Transverse colon (tissue), 4 donors: ENCODE measurements around the gene WDR47.

ENCODE experiments used
- CTCF ChIP-seq, 5 experiments: fragments of 200-600 bp in 3 of 5; fragments of 450-650 bp in 2 of 5; sonication (generic) in 3 of 5; IDR thresholded peaks; 1 replicate in 2 of 5; 2 replicates in 3 of 5; pipeline ENCODE4 v1.5.1; 2016 to 2017; ENCODE audit warnings: antibody characterized with exemption in 5 of 5, inconsistent platforms in 3 of 5, mild to moderate bottlenecking in 2 of 5, moderate library complexity in 1 of 5
- EP300 ChIP-seq: sonication (generic); formaldehyde crosslinking; IDR thresholded peaks from one replicate; pipeline ENCODE4 v1.6.1; 2017; ENCODE audit warnings: antibody characterized with exemption, low read depth
- POLR2A ChIP-seq: fragments of 450-650 bp; IDR thresholded peaks from one replicate; pipeline ENCODE4 v1.6.1; 2016; ENCODE audit warnings: antibody characterized with exemption, mild to moderate bottlenecking, moderate library complexity
- POLR2AphosphoS5 ChIP-seq, 3 donors: sonication (generic); formaldehyde crosslinking; IDR thresholded peaks; one replicate each; pipeline ENCODE4 v1.6.1; 2016; ENCODE audit warnings: antibody characterized with exemption in 3 of 3

GRCh38 chr1:109080441-109081082 is 38.7 kb upstream of the WDR47 start:
- TF ChIP-seq CTCF (IDR thresholded peaks at IDR 0.05): no peak
- no peak for TF ChIP-seq POLR2AphosphoS5 (IDR thresholded peaks at IDR 0.05)
- no peak for TF ChIP-seq EP300
- TF ChIP-seq POLR2A: no peak
